Ovary (tissue), 10 donors: Measurements from ENCODE around the gene OR4K17. TPM values are rescaled to one million over a fixed set of nuclear protein-coding genes. Genes with fewer than 3 reads are reported as not detected.
"Not testable (repeated sequence)": the region's sequence is repeated elsewhere in the genome, so short reads cannot be mapped to it uniquely, and the experiment has no call there.

ENCODE experiments used
- DNase-seq, 5 donors: peaks; one replicate each; pipeline ENCODE4 v3.0.0-alpha.2; 2019 to 2020
- H3K27ac ChIP-seq, 2 donors: fragments of 200-600 bp; one replicate each; pipeline versions ENCODE4 v1.5.1 to v1.8.0; 2019 to 2022
- H3K27me3 ChIP-seq: fragments of 200-600 bp; one replicate; pipeline ENCODE4 v1.8.0; 2022
- H3K36me3 ChIP-seq: fragments of 200-600 bp; sonication (generic); one replicate; pipeline ENCODE4 v1.5.1; 2019
- H3K4me1 ChIP-seq: one replicate; pipeline ENCODE4 v1.8.1; 2013; ENCODE audit warnings: mild to moderate bottlenecking, moderate library complexity; ENCODE audit not compliant: insufficient read depth
- H3K4me3 ChIP-seq: fragments of 200-600 bp; sonication (generic); one replicate; pipeline ENCODE4 v1.5.1; 2017
- H3K9me3 ChIP-seq, 2 donors: fragments of 200-600 bp in 1 of 2; sonication (generic) in 1 of 2; one replicate each; pipeline versions ENCODE4 v1.5.1 to v1.8.1; 2013 to 2019; ENCODE audit warnings: mild to moderate bottlenecking in 1 of 2, moderate library complexity in 1 of 2
- CTCF ChIP-seq, 3 donors: fragments of 450-650 bp in 2 of 3; fragments of 200-600 bp in 1 of 3; IDR thresholded peaks; one replicate each; pipeline versions ENCODE4 v1.5.1 to v1.8.0; 2016 to 2022; ENCODE audit warnings: antibody characterized with exemption in 3 of 3, mild to moderate bottlenecking in 1 of 3
- EP300 ChIP-seq: sonication (generic); formaldehyde crosslinking; IDR thresholded peaks from one replicate; pipeline ENCODE4 v1.6.1; 2017; ENCODE audit warnings: antibody characterized with exemption
- POLR2A ChIP-seq: fragments of 450-650 bp; IDR thresholded peaks from one replicate; pipeline ENCODE4 v1.6.1; 2017; ENCODE audit warnings: antibody characterized with exemption, mild to moderate bottlenecking, moderate library complexity
- WGBS, 3 donors: extraction: QIAGEN DNeasy Blood & Tissue Kit in 1 of 3; methylation state at CpG; one replicate each; pipeline versions ENCODE4 v1.1.5 to v1.1.7; 2013 to 2017; 5-methylcytosine and 5-hydroxymethylcytosine counted together
- intact Hi-C, 4 donors: fragments of 100-400 bp; cut with DNase I; formaldehyde crosslinking; loops; one replicate each; pipeline versions ENCODE4 v1.11.0 to v1.15.1; 2022 to 2023
- long read RNA-seq, 3 donors: library from polyadenylated mRNA in 2 of 3; unstranded in 2 of 3; transcript quantifications; one replicate each; pipeline ENCODE4 v2.0.0 and lab custom pipeline, GENCODE V29; 2021 to 2026
- polyA plus RNA-seq, 2 donors: library from polyadenylated mRNA; stranded (reverse); fragments of 200-250 nt in 1 of 2; fragments of 350-450 nt in 1 of 2; fragmentation: Illumina TruSeq in 1 of 2; extraction: RNeasy Lipid Tissue Mini Kit (QIAGEN cat#74804) in 1 of 2; gene quantifications; one replicate each; pipeline ENCODE4 v1.2.3, GENCODE V29; 2013 to 2014
- total RNA-seq, 7 donors: library from RNA; depleted of rRNA in 2 of 7; stranded (reverse); fragments of >200 nt in 2 of 7; fragmentation: NEBNext Ultra II Directional in 3 of 7; extraction: Animal tissue kit (Norgen Biotek cat#: 25700) in 3 of 7; gene quantifications; one replicate each; pipeline versions ENCODE4 v1.1.0 to v1.2.4, GENCODE V29; 2016 to 2023
- donor health status: DM: no; HTN: no; CAD: no; lungs with moderate emphysema.
- donor health status: DM: no; HTN: no; CAD: no.
- donor health status: Bipolar disorder and iron deficiency.
- donor health status: DM: yes; HTN: yes; CAD: no.
- donor health status: DM: no; HTN: no; CAD: no.
- donor health status: DM: yes; HTN: yes; CAD: no.

The OR4K17 gene
- total RNA-seq = not detected
- not detected for polyA plus RNA-seq
- long read RNA-seq, donor 1 = 0 reads
- long read RNA-seq, donor 2 = 0 reads
- long read RNA-seq, donor 3 = 0 reads

GRCh38 chr14:20110438-20110837, at the start of gene OR4K17:
Gene OR4K17, plus strand, starts transcription at chr14:20110739. Its CDS starts 6,761 bp downstream, at chr14:20117500.
- no peak within 1 kb of the TSS for H3K4me3 ChIP-seq
- WGBS, 3 donors = 46 to 50% (median 48%) methylated on average over 3 of the region's 3 CpGs
- no peaks in the 10 kb centered on the region for H3K9me3 ChIP-seq
- intact Hi-C loops = no loop called here
- no peaks in the 10 kb centered on the region for H3K4me1 ChIP-seq
- no peak within 1 kb of the TSS for H3K27ac ChIP-seq
- no peaks in the 10 kb centered on the region for H3K36me3 ChIP-seq
- no peaks in the 10 kb centered on the region for H3K27me3 ChIP-seq
- TF ChIP-seq EP300 (no peak), POLR2A (no peak), CTCF (IDR thresholded peaks at IDR 0.05) (no peak)
- no peak for DNase-seq

GRCh38 chr14:20092050-20092449, 18.5 kb upstream of the OR4K17 start:
- Histone ChIP-seq H3K27me3 (no peaks in the 10 kb centered on the region), H3K36me3 (no peaks in the 10 kb centered on the region), H3K9me3 (no peaks in the 10 kb centered on the region), H3K4me1 (no peaks in the 10 kb centered on the region), H3K27ac (no peak overlapping the region), H3K4me3 (no peak overlapping the region)
- WGBS, 3 donors = 16 to 51% (median 16%) methylated on average over 4 of the region's 4 CpGs
- DNase-seq = no peak
- no peak for TF ChIP-seq POLR2A
- TF ChIP-seq CTCF (IDR thresholded peaks at IDR 0.05) = no peak
- TF ChIP-seq EP300 = no peak
- intact Hi-C loops = no loop called here

GRCh38 chr14:20093442-20093841, 17.1 kb upstream of the OR4K17 start:
- Histone ChIP-seq H3K27ac (no peak overlapping the region), H3K9me3 (no peaks in the 10 kb centered on the region), H3K4me1 (no peaks in the 10 kb centered on the region), H3K4me3 (no peak overlapping the region), H3K27me3 (no peaks in the 10 kb centered on the region), H3K36me3 (no peaks in the 10 kb centered on the region)
- 22 to 34% (median 26%) methylated on average over 4 of the region's 4 CpGs for WGBS, 3 donors
- DNase-seq = no peak
- intact Hi-C loops = no loop called here
- no peak for TF ChIP-seq POLR2A
- TF ChIP-seq EP300 = no peak
- no peak for TF ChIP-seq CTCF (IDR thresholded peaks at IDR 0.05)

- H3K27ac ChIP-seq, H3K9me3 ChIP-seq, DNase-seq, H3K36me3 ChIP-seq, H3K27me3 ChIP-seq, H3K4me1 ChIP-seq, intact Hi-C loops, H3K4me3 ChIP-seq: not testable (repeated sequence)
- WGBS, 3 donors = 78 to 90% (median 80%) methylated on average over 29 to 32 of the region's 32 CpGs
These were observed 11.4 kb upstream of the OR4K17 start for GRCh38 chr14:20098926-20099770.

- WGBS, 3 donors = 72 to 86% (median 82%) methylated on average over 3 of the region's 3 CpGs
- H3K27ac ChIP-seq = no peak overlapping the region
- H3K4me1 ChIP-seq = no peaks in the 10 kb centered on the region
- intact Hi-C loops = no loop called here
- H3K4me3 ChIP-seq = no peak overlapping the region
- H3K27me3 ChIP-seq = no peaks in the 10 kb centered on the region
- TF ChIP-seq POLR2A (no peak), EP300 (no peak), CTCF (IDR thresholded peaks at IDR 0.05) (no peak)
- no peaks in the 10 kb centered on the region for H3K36me3 ChIP-seq
- no peak for DNase-seq
- no peaks in the 10 kb centered on the region for H3K9me3 ChIP-seq
These were observed 1.8 kb downstream of the OR4K17 start for GRCh38 chr14:20112321-20112720.
